D721Med (cell line): ENCODE results near the gene NACAD.
A peak's percentile ranks its signal among the peaks of the same experiment; 100 is the strongest.
"Not testable (repeated sequence)": the region's sequence is repeated elsewhere in the genome, so short reads cannot be mapped to it uniquely, and the experiment has no call there.

Experiments used
- DNase-seq: peaks from one replicate; pipeline ENCODE4 v3.0.0; 2011; ENCODE audit warnings: low spot score; ENCODE audit not compliant: insufficient read length
- FAIRE-seq: peaks from 2 replicates; lab custom pipeline; 2011; peaks lifted over from hg19 to GRCh38; lab: Jason Lieb, UNC
- CTCF ChIP-seq: IDR thresholded peaks from 2 replicates; pipeline ENCODE4 v1.5.1; 2012; ENCODE audit warnings: mild to moderate bottlenecking, control low read depth; ENCODE audit not compliant: insufficient read depth; ENCODE audit errors: missing control alignments

NACAD gene

DNA sequence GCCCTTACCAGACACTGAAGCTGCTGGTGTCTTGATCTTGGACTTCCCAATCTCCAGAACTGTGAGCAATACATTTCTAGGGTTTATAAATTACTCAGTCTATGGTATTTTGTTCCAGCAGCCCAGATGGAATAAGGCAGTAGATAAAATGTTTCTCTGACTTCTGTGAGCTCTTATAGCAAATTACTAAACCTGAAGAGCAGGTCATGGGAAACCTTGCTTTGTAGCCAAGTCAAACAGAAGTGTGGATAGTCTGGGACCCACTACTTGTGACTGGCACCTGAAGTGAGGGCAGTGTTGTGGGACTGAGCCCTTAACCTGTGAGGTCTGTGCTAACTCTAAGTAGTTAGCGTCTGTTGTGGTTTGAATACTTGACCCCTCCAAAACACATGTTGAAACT lies 27.3 kb upstream of the NACAD start:
- DNase-seq (no peak), FAIRE-seq (no peak)
- no peak for TF ChIP-seq CTCF

DNA sequence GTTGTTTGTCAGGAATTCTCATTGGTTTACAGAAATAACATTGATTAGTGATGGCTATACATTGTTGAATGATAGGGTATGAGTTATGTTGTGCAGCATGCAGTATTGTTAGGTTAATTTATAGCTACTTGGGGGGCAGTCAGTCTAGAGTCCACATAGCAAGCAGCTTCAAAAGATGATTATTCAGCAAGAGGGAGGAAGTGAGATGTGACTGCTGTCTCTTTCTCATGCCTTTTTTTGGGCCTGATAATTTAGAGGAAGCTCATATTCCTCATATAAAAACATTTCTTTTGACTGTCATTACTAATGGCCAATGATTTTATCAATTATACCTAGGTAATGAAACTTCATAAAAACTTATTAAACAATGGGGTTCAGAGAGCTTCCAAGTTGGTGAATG lies 26.2 kb upstream of the NACAD start:
- FAIRE-seq, result no peak
- TF ChIP-seq CTCF, result no peak
- no peak for DNase-seq

GRCh38 chr7:45114257-45114656 lies 25.5 kb upstream of the NACAD start:
- not testable (repeated sequence) for DNase-seq, FAIRE-seq

GRCh38 chr7:45112648-45113047 lies 23.9 kb upstream of the NACAD start:
- no peak for FAIRE-seq
- TF ChIP-seq CTCF, result no peak
- no peak for DNase-seq

- no peak for FAIRE-seq
- DNase-seq, result peak; percentile 80
- peak; percentile 53 for TF ChIP-seq CTCF
Observed at GRCh38 chr7:45111298-45112223, 22.8 kb upstream of the NACAD start, which contains the start of gene TBRG4. Gene TBRG4, minus strand, starts transcription at chr7:45111697. Its CDS starts 2,460 bp downstream, at chr7:45109237.

DNA sequence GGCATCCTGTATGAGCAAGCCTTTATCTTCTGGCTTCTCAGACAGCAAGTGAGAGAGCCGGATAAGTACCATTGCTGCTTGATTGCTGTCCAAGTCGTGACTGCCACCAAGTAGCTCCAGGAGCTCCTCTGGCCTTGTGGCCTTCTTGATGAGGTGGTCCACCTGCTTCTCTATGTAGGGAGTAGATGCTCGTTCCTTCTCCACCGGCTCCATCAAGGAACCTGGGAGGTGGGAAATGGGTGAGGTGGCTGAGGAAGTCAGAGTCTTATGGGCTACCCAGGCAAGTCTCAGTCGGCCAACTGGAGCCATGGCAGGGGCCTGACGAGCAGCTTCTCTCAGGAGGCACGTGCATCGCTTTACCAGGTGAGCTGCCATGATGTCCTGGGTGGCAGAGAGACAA lies 20.1 kb upstream of the NACAD start:
- no peak for TF ChIP-seq CTCF
- DNase-seq (no peak), FAIRE-seq (no peak)

DNA sequence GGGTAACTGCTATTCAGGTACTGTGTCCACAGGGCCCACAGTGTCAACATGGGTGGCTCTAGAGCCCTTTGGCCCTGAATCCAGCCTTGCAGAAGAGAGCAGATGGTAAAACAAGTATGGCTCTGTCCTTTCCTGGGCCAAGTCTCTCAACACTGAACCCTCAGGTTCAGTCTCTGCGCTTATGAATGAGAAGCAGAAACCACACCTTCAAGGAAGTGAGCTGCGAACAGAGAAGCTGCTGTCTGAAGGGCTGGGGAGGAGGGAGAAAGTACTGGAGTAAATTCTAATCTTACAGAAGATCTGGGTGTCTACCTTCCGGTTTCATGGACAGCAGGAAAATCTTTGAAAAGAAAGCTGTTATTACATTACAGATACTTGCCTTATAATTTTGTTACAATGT lies 18.6 kb upstream of the NACAD start:
- TF ChIP-seq CTCF, result no peak
- FAIRE-seq (no peak), DNase-seq (no peak)
